Fibroblast of lung (primary cell): ENCODE results near the gene CYBA.

Experiments
- EZH2 ChIP-seq: IDR thresholded peaks from 2 replicates; pipeline ENCODE4 v1.5.1; 2012; ENCODE audit warnings: low read length, control low read depth, mild to moderate bottlenecking; ENCODE audit errors: missing control alignments
- TF ChIP-seq, protein P1 (sequence below), 2 donors: IDR thresholded peaks in 1 of 2; conservative IDR thresholded peaks in 1 of 2; 1 replicate in 1 of 2; 2 replicates in 1 of 2; pipeline ENCODE4 v1.5.1; 2011 to 2012; ENCODE audit warnings: low read length in 2 of 2, control low read depth in 1 of 2, inconsistent platforms in 1 of 2, low read depth in 1 of 2, mild to moderate bottlenecking in 1 of 2

DNA sequence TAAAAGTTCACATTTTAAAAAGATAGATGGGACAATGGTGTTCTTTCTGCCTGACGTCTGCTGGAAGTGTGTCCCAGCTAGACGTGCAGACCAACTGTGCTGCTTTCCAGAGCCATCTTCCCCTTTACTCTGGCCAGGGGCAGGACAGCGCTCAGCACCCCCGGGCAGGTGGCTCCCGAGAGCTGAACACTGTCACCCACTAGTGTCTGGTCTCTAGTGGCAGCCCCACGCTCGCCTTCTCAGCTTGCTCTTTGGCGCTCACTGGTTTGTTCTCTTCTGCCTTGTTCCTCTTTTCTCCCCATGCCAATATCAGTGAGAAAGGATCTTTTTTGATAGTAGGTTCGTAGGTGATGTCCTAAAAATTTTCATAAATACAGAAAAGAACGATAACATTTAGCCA, 54.9 kb downstream of the CYBA start:
- TF ChIP-seq, protein P1, sequence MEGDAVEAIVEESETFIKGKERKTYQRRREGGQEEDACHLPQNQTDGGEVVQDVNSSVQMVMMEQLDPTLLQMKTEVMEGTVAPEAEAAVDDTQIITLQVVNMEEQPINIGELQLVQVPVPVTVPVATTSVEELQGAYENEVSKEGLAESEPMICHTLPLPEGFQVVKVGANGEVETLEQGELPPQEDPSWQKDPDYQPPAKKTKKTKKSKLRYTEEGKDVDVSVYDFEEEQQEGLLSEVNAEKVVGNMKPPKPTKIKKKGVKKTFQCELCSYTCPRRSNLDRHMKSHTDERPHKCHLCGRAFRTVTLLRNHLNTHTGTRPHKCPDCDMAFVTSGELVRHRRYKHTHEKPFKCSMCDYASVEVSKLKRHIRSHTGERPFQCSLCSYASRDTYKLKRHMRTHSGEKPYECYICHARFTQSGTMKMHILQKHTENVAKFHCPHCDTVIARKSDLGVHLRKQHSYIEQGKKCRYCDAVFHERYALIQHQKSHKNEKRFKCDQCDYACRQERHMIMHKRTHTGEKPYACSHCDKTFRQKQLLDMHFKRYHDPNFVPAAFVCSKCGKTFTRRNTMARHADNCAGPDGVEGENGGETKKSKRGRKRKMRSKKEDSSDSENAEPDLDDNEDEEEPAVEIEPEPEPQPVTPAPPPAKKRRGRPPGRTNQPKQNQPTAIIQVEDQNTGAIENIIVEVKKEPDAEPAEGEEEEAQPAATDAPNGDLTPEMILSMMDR (conservative IDR thresholded peaks at IDR 0.05 in 1 of 2, IDR thresholded peaks at IDR 0.05 in 1 of 2; ENCODE audit: low read depth in 1 of 2, low read length in 2 of 2), result no peak
- TF ChIP-seq EZH2, result no peak
